ENCODE results near the gene HOTAIR.

Gene HOTAIR

GRCh38 chr12:53974084-53975063, at the start of gene HOTAIR:
HOTAIR (minus strand) TSS chr12:53974954.
- DNase-seq, result no peak

DNA sequence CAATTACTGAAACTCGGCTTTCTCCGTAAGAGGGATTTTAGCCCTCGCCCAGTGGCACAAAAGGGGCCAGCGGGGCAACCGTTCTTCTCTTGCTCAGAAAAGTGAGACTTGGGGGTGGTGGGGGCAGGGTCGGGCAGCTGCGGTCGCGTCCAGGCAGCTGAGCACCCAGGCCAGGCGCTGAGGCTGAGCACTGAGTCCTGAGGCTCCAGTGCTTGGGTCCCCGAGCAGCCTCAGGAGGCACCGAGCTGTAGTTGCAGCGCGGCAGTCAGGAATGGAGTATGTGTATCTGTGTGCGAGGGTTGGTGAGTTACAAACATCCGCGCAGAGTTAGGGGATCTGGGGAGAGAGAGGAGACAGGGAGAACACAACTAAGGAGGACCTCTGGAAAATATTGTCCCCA, 49.4 kb upstream of the HOTAIR start:
- no peak for DNase-seq

GRCh38 chr12:54022960-54023884, 48.5 kb upstream of the HOTAIR start:
- no peak for DNase-seq

GRCh38 chr12:54021432-54022013, 46.8 kb upstream of the HOTAIR start:
- DNase-seq, result no peak

DNA sequence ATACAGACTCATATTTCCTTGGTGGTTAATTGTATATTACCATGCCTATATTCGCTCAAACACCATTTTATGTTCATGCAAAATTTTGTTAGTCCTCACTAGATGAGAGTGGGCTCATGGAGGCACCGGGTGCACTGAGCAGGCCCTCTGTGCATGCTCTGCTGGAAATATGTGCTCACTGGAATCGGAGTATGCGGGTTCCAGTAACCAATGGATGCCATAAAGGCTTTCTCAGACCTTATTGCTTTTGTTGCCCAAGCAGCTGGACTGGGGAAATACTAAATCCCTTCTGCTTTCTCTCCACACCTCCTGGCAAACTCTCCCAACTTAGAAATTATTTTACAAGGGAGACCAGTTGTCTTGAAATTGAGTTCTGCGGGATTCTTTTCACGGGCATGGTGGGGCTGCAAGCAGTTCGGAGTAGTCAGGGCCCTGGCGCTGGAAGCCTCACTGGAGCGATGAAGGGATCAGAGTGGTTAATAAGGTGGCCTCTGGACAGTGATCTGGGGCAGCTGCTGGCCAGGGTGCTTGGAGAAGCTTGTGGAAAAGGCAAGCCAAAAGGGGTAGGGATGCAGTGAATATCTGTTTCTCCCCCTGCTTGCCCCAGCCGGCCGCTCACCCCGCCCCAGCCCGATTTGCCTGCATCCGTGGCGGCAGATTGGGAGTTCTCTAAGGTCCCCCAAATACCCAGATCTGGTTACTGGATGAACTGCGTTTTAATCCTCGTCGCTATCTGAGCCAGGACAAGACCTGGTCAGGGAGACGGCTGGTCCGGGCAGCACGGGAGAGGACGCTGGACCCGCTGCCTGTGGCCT, 46.0 kb upstream of the HOTAIR start:
- no peak for DNase-seq

DNA sequence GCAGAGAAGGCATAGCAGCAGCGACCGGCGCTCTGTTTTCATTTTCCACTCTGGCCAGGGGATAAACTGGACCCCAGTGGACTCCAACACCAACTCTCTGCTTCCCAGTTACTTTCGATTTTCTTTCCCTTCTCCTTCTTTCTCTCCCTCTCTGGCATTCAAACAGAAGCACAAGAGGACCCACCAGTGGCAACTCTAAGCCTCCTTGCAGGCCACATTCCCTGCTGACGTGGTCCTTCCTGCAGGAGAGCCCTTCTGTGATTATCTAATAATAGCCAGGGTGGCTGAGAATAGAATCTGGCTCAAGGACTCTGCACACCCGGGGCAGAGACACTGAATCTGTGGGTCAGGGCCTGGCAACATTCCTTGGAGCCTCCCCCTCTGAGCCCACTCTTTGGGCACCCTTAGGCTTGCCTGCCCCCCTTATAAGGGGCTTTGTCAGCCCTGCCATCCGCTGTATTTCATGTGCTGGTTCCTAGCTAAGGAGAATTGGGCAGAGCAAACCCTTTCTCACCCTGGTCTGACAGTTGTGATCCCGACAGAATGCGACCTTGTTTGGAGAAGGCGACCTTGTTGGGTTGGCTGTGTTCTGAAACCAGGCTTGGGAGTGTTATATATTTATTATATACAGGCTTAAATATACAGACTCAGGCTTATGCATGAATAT, 45.3 kb upstream of the HOTAIR start:
- no peak for DNase-seq

DNA sequence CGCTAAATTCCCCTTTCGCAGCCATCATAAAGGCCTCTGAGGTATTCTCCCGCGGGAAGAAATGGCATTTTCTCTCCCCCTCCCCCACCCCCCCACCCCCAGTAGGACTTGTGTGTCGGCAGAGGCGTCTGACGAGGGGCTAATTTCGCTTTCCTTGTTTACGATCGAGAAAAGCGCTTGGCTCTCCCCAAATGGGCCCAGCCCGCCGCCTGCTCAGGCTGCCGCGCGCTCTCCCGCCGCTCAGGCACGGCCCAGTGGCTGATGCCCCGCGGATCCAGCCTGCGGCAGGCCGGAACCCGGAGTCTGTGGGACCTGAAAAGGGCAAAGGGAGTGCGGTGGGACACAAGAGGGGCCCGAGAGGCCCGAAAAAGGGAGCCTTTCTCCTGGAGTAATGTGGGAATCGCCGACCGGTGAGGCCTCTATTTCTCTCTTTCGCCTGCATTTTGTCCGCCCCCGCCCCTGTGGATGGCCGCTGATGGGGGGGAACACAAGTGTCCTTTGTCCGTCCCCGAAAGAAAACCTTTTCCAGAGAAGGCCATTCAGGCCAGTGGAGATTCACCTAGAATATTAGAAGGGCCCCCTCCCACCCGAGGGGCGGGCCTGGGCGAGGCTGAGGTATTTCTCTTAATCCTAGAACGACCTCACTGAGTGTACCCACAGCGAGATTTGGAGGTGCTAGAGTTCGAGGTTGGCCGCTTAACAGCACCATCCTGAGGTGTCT, 44.5 kb upstream of the HOTAIR start:
- no peak for DNase-seq

DNA sequence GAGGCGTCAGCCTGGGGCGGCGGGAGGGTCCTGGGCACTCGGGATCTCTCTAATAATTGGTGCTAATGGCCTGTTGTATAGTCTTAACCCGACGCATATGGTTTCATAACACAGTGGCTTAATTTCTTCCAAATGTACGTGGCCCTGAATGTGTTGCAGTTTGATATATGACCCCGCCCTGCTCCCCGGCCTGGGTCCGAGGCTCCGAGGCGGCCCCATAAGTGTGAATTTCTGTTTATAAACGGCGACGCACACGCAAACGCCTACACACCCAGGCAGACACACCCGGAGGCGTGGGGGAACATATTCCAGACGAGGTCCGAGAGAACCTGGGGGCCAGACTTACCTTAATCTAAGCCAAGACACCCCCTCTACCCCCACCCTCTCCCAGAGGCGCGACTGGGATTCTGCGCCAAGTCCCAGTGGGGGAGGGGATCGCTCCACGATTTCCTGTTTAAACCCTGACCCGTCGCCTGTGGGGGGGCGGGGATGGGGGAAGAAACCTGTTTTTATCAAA, 43.8 kb upstream of the HOTAIR start:
- no peak for DNase-seq

GRCh38 chr12:54017878-54018467, 43.2 kb upstream of the HOTAIR start:
- DNase-seq, result peak; percentile 69

DNA sequence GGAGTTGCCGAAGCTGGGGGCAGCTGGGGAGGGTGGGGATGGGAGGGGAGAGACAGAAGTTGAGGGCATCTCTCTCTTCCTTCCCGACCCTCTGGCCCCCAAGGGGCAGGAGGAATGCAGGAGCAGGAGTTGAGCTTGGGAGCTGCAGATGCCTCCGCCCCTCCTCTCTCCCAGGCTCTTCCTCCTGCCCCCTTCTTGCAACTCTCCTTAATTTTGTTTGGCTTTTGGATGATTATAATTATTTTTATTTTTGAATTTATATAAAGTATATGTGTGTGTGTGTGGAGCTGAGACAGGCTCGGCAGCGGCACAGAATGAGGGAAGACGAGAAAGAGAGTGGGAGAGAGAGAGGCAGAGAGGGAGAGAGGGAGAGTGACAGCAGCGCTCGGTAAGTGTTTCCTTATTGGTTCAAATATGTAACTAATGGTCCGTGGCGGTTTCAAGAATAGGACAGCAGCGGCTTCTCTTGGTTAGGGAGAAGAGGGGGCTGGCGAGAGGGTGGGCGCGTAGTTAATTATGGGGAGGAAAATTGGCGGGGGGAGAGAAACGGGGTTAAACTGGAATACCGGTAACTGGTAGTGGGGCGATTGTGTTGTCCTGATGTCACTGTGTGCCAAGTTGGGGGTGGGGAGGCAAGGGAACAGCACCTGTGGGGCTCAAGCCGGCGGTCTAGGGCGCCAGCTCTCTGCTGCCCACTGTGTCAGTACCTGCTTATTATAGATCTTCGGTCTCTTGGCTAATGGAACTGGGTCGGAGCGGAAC, 42.5 kb upstream of the HOTAIR start:
- no peak for DNase-seq

DNA sequence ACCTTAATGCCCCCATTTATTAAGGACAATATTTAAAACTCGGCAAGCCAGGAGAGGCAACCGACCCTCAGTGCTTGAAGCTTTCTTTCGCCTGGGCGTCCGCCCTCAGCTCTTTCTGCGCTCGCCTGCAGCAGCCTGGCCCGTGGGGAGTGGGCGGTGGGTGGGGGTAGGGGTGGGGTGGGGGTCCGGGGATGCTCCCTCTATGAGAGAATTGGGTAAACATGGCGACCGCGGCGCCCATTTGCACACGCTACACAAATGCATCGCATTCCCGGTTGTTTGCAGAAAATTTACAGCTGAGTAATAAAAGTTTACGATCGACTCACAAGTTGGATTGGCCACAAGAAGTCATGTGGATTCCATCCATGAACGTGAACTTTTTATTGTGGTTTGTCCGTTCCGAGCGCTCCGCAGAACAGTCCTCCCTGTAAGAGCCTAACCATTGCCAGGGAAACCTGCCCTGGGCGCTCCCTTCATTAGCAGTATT, 41.8 kb upstream of the HOTAIR start:
- DNase-seq, result no peak

GRCh38 chr12:54016051-54016450, 41.3 kb upstream of the HOTAIR start:
- DNase-seq, result no peak

DNA sequence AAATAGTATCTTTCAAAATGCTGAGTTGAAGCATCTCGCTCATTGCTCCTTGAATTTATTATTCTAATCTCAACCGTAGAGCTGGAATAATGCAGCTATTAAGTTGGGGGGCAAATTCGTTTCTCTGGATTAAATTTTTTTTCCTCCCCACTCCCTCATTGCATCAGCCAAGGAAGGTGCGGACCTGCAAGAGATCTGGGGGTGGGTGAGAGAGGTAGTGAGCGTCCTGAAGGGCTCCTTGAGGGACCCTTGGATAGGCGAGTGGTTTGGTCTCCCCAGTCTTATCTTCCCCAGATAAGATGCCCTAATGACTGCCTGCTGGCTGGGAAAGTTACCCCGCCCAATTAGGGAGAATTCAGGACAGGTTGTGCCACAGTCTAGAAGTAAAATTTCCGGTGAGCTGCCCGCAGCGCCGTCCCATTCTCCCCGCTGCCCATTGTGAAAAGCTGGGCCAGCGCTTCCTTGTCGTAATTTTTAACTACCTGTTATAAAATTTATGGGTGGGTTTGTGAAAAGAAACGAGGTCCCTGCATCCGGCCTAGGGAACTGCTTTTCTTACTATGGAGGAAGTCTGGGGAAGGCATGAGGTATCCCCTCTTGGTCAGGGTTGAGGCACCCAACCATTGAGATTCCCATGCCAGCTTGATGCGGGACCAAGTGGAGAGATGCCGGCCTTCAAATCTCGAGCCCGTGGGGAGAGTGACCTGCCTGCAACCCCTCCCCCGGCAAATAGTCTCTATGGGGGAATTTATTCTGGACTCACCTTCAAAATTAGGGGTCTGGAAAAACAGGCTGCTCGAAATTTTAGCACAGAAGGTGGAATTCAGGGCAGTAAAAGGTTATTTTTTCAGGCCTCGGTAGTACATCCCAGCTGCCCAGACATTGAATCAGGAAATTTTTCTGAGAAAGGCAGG, 40.5 kb upstream of the HOTAIR start:
- DNase-seq, result no peak

GRCh38 chr12:54014377-54015017, 39.7 kb upstream of the HOTAIR start:
- DNase-seq, result no peak

GRCh38 chr12:54012631-54013409, 38.1 kb upstream of the HOTAIR start:
- no peak for DNase-seq

- no peak for DNase-seq
Observed at GRCh38 chr12:54011665-54012532, 37.1 kb upstream of the HOTAIR start.
